CD8-positive, alpha-beta memory T cell (primary cell): ENCODE measurements around the gene TRERF1. TPM values are rescaled to one million over a fixed set of nuclear protein-coding genes. Genes with fewer than 3 reads are reported as not detected.

Experiments used
- CTCF ChIA-PET: fragments of 350-600 bp; sonication (Branson Sonifier 250); formaldehyde crosslinking; loops from one replicate; lab custom pipeline; 2021; ENCODE audit warnings: antibody characterized with exemption; lab: Charles Lee
- POLR2A ChIA-PET: fragments of 350-600 bp; sonication (Branson Sonifier 250); formaldehyde crosslinking; loops from one replicate; lab custom pipeline; 2021; ENCODE audit warnings: antibody characterized with exemption; lab: Charles Lee
- DNase-seq, 5 donors: peaks; one replicate each; pipeline versions ENCODE4 v3.0.0 to v3.0.0-alpha.2; 2020 to 2022; ENCODE audit warnings: mixed read lengths in 1 of 5
- H3K27ac ChIP-seq: one replicate; pipeline ENCODE4 v1.7.0; 2013; ENCODE audit warnings: low read depth, mild to moderate bottlenecking, low read length, moderate library complexity
- H3K27me3 ChIP-seq: 2 replicates; pipeline ENCODE4 v1.7.0; 2013; ENCODE audit warnings: low read length, mild to moderate bottlenecking; ENCODE audit not compliant: insufficient read depth, poor library complexity, severe bottlenecking
- H3K36me3 ChIP-seq: 2 replicates; pipeline ENCODE4 v1.7.0; 2013; ENCODE audit warnings: mild to moderate bottlenecking, low read length, moderate library complexity; ENCODE audit not compliant: insufficient read depth
- H3K4me1 ChIP-seq: 2 replicates; pipeline ENCODE4 v1.7.0; 2013; ENCODE audit warnings: mild to moderate bottlenecking, low read length, moderate library complexity; ENCODE audit not compliant: insufficient read depth
- H3K4me3 ChIP-seq: 2 replicates; pipeline ENCODE4 v1.7.0; 2013; ENCODE audit warnings: mild to moderate bottlenecking, low read length
- H3K9me3 ChIP-seq: 2 replicates; pipeline ENCODE4 v1.7.0; 2013; ENCODE audit warnings: mild to moderate bottlenecking, low read length
- H3K27ac Mint-ChIP-seq, 8 donors: one replicate each; pipeline ENCODE4 v1.8.0; 2020 to 2021; ENCODE audit warnings: mixed read lengths in 8 of 8, mild to moderate bottlenecking in 6 of 8, inconsistent platforms in 3 of 8, moderate library complexity in 3 of 8
- H3K27me3 Mint-ChIP-seq, 2 donors: one replicate each; pipeline ENCODE4 v1.8.0; 2020 to 2021; ENCODE audit warnings: mixed read lengths in 2 of 2, mild to moderate bottlenecking in 1 of 2, moderate library complexity in 1 of 2
- H3K36me3 Mint-ChIP-seq, 3 donors: one replicate each; pipeline ENCODE4 v1.8.0; 2020 to 2021; ENCODE audit warnings: mixed read lengths in 3 of 3, inconsistent platforms in 1 of 3, mild to moderate bottlenecking in 1 of 3
- H3K4me1 Mint-ChIP-seq, 3 donors: one replicate each; pipeline ENCODE4 v1.8.0; 2020 to 2021; ENCODE audit warnings: mixed read lengths in 3 of 3, inconsistent platforms in 1 of 3, mild to moderate bottlenecking in 1 of 3
- H3K4me3 Mint-ChIP-seq, 7 donors: one replicate each; pipeline ENCODE4 v1.8.0; 2020 to 2021; ENCODE audit warnings: mixed read lengths in 7 of 7, mild to moderate bottlenecking in 6 of 7, moderate library complexity in 4 of 7, inconsistent platforms in 2 of 7
- H3K9me3 Mint-ChIP-seq, 5 donors: one replicate each; pipeline ENCODE4 v1.8.0; 2020 to 2022; ENCODE audit warnings: mixed read lengths in 5 of 5, mild to moderate bottlenecking in 3 of 5, moderate library complexity in 2 of 5, inconsistent platforms in 1 of 5
- polyA plus RNA-seq: library from polyadenylated mRNA; unstranded; fragments of 300-500 nt; fragmentation: Illumina TruSeq; gene quantifications from one replicate; pipeline ENCODE4 v1.2.3, GENCODE V29; 2021
- total RNA-seq, 2 experiments: library from RNA; stranded (reverse); gene quantifications; one replicate each; pipeline ENCODE4 v1.2.3, GENCODE V29; 2021

TRERF1 gene
- total and polyA plus RNA-seq, 3 experiments from 2014 or later = 10.2 to 10.6 (median 10.3) TPM

DNA sequence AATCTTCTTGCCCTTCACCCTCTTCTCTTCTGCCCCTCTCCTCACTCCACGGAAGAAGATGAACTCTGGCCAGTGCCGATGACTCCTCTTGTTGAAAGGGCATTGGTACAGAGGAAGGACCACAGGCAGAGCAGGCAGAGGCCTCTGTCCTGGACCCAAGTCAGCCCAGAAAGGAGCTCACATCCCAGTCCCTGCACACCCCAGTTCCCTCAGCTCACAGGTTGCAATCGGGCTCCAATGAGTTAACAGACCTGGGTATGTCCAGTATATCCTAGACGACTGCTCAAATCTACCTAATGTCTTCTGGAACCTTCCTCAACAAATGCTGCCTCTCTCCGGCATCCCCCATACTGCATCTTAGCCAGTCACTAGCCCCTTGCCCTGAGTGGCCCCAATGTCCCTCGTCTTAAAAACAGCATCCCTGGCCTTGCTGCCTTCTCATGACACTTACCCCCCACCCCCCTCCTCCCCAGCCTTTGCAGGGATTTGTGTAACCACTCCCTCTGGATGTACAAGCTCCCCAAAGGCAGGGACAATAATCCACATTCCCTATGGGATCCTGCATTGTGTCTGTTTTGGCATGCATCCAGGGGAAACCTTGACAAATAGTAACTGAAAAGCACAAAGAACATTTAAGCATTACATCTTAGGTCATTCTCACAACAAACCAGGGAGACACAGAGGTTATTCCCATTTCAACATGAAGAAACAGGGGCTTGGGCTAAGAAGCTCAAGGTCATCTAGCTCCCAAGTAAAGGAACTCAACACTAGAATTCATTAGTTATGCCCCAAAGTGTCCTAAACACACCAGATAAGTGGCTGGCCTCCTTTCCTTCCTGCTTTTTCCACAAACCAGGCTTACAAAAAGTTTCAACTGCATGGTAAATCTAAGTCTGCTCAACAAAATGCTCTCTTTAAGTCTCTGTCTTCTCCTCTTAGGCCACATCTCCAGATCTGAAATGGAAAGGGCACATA is 45.1 kb downstream of the TRERF1 start:
- Mint-ChIP-seq H3K9me3 (no peaks in the 10 kb centered on the region), H3K4me3 (peak overlapping the region in 4 of 7 donors; percentile 9 to 64 (median 50)), H3K4me1 (peaks cover 72 to 91% (median 87%) of the 10 kb centered on the region in 3 donors), H3K27me3 (no peaks in the 10 kb centered on the region), H3K36me3 (peaks cover 0 to 12% (median 0%) of the 10 kb centered on the region in 3 donors), H3K27ac (peak overlapping the region; percentile 5 to 96 (median 77))
- no peak overlapping the region for H3K4me3 ChIP-seq
- no peaks in the 10 kb centered on the region for H3K36me3 ChIP-seq
- peaks cover 75% of the 10 kb centered on the region for H3K4me1 ChIP-seq
- H3K27me3 ChIP-seq = no peaks in the 10 kb centered on the region
- CTCF ChIA-PET = interaction anchor here (0.8 to 2.5 kb wide), 7 partner anchors 8 to 40 kb away, joined by 3 to 6 read pairs (median 3); no protein-coding TSS in a partner anchor
- H3K27ac ChIP-seq = no peak overlapping the region
- POLR2A ChIA-PET = interaction anchor here (1.3 to 1.9 kb wide), 2 partner anchors 16 to 21 kb away, joined by 4 to 7 read pairs; no protein-coding TSS in a partner anchor
- no peak for DNase-seq
- H3K9me3 ChIP-seq = no peaks in the 10 kb centered on the region

DNA sequence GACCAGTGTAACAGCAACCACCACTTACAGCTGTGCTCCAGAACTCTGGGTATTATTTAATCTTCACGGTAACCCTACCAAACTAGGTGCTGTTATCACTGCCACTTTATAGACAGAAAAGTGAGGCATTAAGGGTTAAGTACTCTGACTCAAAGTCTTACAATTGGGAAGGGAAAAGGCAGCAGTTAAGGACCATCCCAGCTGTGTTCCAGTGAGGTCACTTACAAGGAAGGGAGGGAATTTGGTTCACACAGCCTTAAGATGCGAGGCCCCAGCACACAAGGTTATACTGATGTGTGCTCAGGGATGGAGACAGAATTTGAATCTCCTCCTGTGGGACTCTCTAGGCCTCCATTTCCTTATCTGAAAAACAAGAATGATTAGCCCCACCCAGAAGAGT is 46.7 kb downstream of the TRERF1 start:
- Histone ChIP-seq H3K27me3 (no peaks in the 10 kb centered on the region), H3K9me3 (no peaks in the 10 kb centered on the region), H3K27ac (no peak overlapping the region), H3K4me3 (no peak overlapping the region), H3K36me3 (no peaks in the 10 kb centered on the region), H3K4me1 (peaks cover 67% of the 10 kb centered on the region)
- Mint-ChIP-seq H3K4me1 (peaks cover 78 to 92% (median 91%) of the 10 kb centered on the region in 3 donors), H3K36me3 (peaks cover 0 to 5% (median 0%) of the 10 kb centered on the region in 3 donors), H3K27me3 (no peaks in the 10 kb centered on the region), H3K9me3 (no peaks in the 10 kb centered on the region), H3K4me3 (peak overlapping the region in 5 of 7 donors; percentile 12 to 93 (median 56)), H3K27ac (peak overlapping the region; percentile 55 to 98 (median 92))
- ChIA-PET POLR2A (interaction anchor here (0.8 to 4.4 kb wide), 5 partner anchors 10 to 42 kb away, joined by 3 to 60 read pairs (median 4); no protein-coding TSS in a partner anchor), CTCF (interaction anchor here (1.2 to 3.4 kb wide), 5 partner anchors 10 to 39 kb away, joined by 3 to 19 read pairs (median 6); no protein-coding TSS in a partner anchor)
- no peak for DNase-seq

DNA sequence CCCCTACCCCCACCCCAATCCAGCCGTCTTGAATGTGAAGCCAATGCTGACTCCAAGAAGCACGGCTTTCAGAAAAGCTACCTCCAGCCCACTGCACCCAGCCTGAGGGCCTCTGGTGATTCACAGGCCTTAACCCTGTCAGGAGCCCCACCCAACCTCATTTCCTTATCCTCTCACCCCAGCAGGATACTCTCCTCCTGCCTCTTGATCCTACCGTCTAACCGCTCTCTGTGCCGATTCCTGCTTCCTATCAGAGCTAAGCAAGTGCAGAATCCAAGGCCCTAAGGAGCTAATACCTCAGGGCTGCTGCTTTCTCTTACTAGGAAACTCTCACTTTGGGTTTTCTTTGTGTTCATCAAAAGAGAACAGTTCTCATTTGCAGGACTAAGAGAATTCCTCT is 47.2 kb downstream of the TRERF1 start:
- H3K4me3 ChIP-seq = no peak overlapping the region
- peak overlapping the region; percentile 7 for H3K27ac ChIP-seq
- H3K36me3 Mint-ChIP-seq = peaks cover 0 to 5% (median 0%) of the 10 kb centered on the region in 3 donors
- H3K4me3 Mint-ChIP-seq = peak overlapping the region; percentile 5 to 93 (median 71)
- H3K4me1 ChIP-seq = peaks cover 65% of the 10 kb centered on the region
- no peaks in the 10 kb centered on the region for H3K9me3 Mint-ChIP-seq
- H3K4me1 Mint-ChIP-seq = peaks cover 79 to 92% (median 91%) of the 10 kb centered on the region in 3 donors
- peak overlapping the region; percentile 66 to 98 (median 94) for H3K27ac Mint-ChIP-seq
- ChIA-PET CTCF (interaction anchor here (0.7 to 3.4 kb wide), 8 partner anchors 10 to 143 kb away, joined by 3 to 19 read pairs (median 6); no protein-coding TSS in a partner anchor), POLR2A (interaction anchor here (0.8 to 4.4 kb wide), 5 partner anchors 9 to 43 kb away, joined by 3 to 60 read pairs (median 4); no protein-coding TSS in a partner anchor)
- H3K27me3 Mint-ChIP-seq = no peaks in the 10 kb centered on the region
- no peaks in the 10 kb centered on the region for H3K36me3 ChIP-seq
- DNase-seq = peak in 1 of 5 donors; percentile 63
- H3K27me3 ChIP-seq = no peaks in the 10 kb centered on the region
- H3K9me3 ChIP-seq = no peaks in the 10 kb centered on the region

DNA sequence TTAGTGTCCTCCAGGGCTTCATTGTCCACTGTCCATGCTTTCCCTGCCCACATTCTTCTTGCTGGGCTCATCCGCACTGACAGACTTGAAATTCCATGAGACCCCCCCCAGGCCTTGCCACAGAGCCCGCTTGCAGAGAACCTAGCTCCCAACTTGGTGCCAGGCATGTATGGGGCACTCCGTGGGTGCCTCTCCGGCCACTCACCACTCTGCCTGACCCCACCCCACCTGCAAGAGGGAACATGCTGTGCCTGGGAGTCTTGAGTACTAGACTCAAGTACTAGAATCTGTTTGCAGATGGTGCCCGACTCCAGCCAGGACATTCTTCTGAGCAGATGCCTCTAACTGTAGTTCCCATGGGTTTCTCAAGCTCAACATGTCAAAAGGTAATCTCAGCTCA is 47.9 kb downstream of the TRERF1 start:
- H3K9me3 Mint-ChIP-seq = no peaks in the 10 kb centered on the region
- peaks cover 0 to 8% (median under 1%) of the 10 kb centered on the region in 3 donors for H3K36me3 Mint-ChIP-seq
- Histone ChIP-seq H3K36me3 (no peaks in the 10 kb centered on the region), H3K9me3 (no peaks in the 10 kb centered on the region), H3K4me1 (peaks cover 59% of the 10 kb centered on the region), H3K4me3 (no peak overlapping the region), H3K27ac (peak overlapping the region; percentile 7), H3K27me3 (no peaks in the 10 kb centered on the region)
- H3K27ac Mint-ChIP-seq = peak overlapping the region; percentile 66 to 98 (median 94)
- peaks cover 78 to 92% (median 91%) of the 10 kb centered on the region in 3 donors for H3K4me1 Mint-ChIP-seq
- CTCF ChIA-PET = interaction anchor here (0.7 to 3.4 kb wide), 11 partner anchors 11 to 143 kb away, joined by 3 to 19 read pairs (median 6); no protein-coding TSS in a partner anchor
- peak overlapping the region in 6 of 7 donors; percentile 66 to 93 (median 74) for H3K4me3 Mint-ChIP-seq
- POLR2A ChIA-PET = interaction anchor here (0.8 to 4.4 kb wide), 3 partner anchors 12 to 43 kb away, joined by 4 to 60 read pairs (median 5); no protein-coding TSS in a partner anchor
- no peaks in the 10 kb centered on the region for H3K27me3 Mint-ChIP-seq
- no peak for DNase-seq

DNA sequence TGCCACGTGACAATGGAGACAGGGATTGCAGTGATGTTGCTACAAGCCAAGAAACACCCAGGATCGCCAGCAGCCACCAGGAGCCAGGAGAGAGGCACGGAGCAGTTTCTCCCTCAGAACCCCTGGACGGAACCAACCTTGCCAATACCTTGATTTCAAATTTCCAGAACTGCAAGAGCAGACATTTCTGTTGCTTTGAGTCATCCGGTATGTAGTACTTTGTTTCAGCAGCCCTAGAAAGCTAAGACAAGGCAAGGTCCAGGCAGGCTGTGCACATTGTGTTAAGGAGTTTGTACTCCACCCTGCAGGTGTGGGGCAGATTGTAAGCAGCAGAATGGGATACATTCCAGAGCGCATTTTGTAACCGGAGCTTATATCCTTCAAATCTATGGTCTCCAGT is 48.3 kb downstream of the TRERF1 start:
- Histone ChIP-seq H3K4me1 (peaks cover 61% of the 10 kb centered on the region), H3K4me3 (no peak overlapping the region), H3K27ac (no peak overlapping the region), H3K36me3 (no peaks in the 10 kb centered on the region), H3K9me3 (no peaks in the 10 kb centered on the region), H3K27me3 (no peaks in the 10 kb centered on the region)
- Mint-ChIP-seq H3K4me3 (peak overlapping the region in 6 of 7 donors; percentile 66 to 89 (median 74)), H3K36me3 (peaks cover 0 to 9% (median 4%) of the 10 kb centered on the region in 3 donors), H3K27me3 (no peaks in the 10 kb centered on the region), H3K4me1 (peaks cover 79 to 95% (median 94%) of the 10 kb centered on the region in 3 donors), H3K27ac (peak overlapping the region; percentile 66 to 98 (median 91)), H3K9me3 (no peaks in the 10 kb centered on the region)
- CTCF ChIA-PET = interaction anchor here (1.1 to 3.4 kb wide), 9 partner anchors 8 to 144 kb away, joined by 3 to 19 read pairs (median 6); no protein-coding TSS in a partner anchor
- POLR2A ChIA-PET = interaction anchor here (0.7 to 4.4 kb wide), 3 partner anchors 12 to 49 kb away, joined by 3 to 60 read pairs (median 5); no protein-coding TSS in a partner anchor
- no peak for DNase-seq

DNA sequence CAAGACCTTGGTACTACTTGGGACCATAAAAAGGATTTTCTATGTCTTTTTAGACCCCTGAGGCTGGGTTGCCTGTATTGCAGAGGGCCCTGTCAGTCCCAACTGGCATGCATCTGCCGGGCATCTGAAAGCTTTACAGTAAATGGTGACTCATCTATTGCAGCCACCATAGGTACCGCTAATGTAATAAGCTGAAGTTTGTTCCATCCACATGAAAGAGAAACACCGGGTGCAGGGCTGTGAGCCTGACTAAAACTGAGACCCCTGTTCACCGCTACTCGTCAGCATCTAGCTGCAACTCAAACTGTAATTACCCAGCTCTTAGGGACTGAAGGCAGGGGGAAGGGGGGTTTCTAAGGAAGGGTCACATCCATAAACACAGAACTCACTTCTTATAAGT is 49.5 kb downstream of the TRERF1 start:
- H3K9me3 ChIP-seq = no peaks in the 10 kb centered on the region
- H3K27ac ChIP-seq = no peak overlapping the region
- peak in 4 of 5 donors; percentile 10 to 75 (median 23) for DNase-seq
- Mint-ChIP-seq H3K27ac (peak overlapping the region; percentile 66 to 98 (median 90)), H3K9me3 (no peaks in the 10 kb centered on the region), H3K27me3 (no peaks in the 10 kb centered on the region), H3K4me3 (peak overlapping the region; percentile 22 to 89 (median 74)), H3K4me1 (peaks cover 79 to 99% (median 98%) of the 10 kb centered on the region in 3 donors), H3K36me3 (peaks cover 0 to 10% (median 5%) of the 10 kb centered on the region in 3 donors)
- H3K27me3 ChIP-seq = no peaks in the 10 kb centered on the region
- ChIA-PET CTCF (interaction anchor here (1.0 to 3.4 kb wide), 8 partner anchors 9 to 146 kb away, joined by 3 to 19 read pairs (median 5); no protein-coding TSS in a partner anchor), POLR2A (interaction anchor here (0.7 to 4.4 kb wide), 2 partner anchors 12 to 42 kb away, joined by 3 to 60 read pairs; no protein-coding TSS in a partner anchor)
- H3K36me3 ChIP-seq = no peaks in the 10 kb centered on the region
- no peak overlapping the region for H3K4me3 ChIP-seq
- peaks cover 56% of the 10 kb centered on the region for H3K4me1 ChIP-seq

DNA sequence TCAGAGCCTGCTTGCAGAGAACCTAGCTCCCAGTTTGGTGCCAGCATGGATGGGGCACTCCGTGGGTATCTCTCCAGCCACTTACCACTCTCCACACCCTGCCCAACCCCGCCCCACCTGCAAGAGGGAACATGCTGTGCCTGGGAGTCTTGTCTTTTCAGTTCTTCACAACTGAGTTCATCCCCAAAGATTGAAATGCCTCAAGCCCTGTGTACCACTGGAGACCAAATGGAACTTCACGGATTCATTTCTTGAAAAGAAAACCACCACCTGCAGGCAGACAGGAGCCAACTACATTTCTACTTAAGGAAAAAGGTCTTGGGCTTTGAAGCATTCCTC is 50.1 kb downstream of the TRERF1 start:
- H3K4me1 Mint-ChIP-seq = peaks cover 78 to 99% (median 98%) of the 10 kb centered on the region in 3 donors
- no peaks in the 10 kb centered on the region for H3K36me3 ChIP-seq
- peaks cover 0 to 6% (median 5%) of the 10 kb centered on the region in 3 donors for H3K36me3 Mint-ChIP-seq
- no peaks in the 10 kb centered on the region for H3K9me3 Mint-ChIP-seq
- H3K4me3 ChIP-seq = no peak overlapping the region
- no peaks in the 10 kb centered on the region for H3K9me3 ChIP-seq
- H3K4me1 ChIP-seq = peaks cover 56% of the 10 kb centered on the region
- no peaks in the 10 kb centered on the region for H3K27me3 Mint-ChIP-seq
- no peaks in the 10 kb centered on the region for H3K27me3 ChIP-seq
- CTCF ChIA-PET = interaction anchor here (1.0 to 3.4 kb wide), 3 partner anchors 26 to 147 kb away, joined by 3 to 19 read pairs (median 11); no protein-coding TSS in a partner anchor
- POLR2A ChIA-PET = interaction anchor here (0.7 to 4.4 kb wide), 2 partner anchors 12 to 41 kb away, joined by 3 to 60 read pairs; no protein-coding TSS in a partner anchor
- H3K27ac Mint-ChIP-seq = peak overlapping the region in 6 of 8 donors; percentile 32 to 94 (median 69)
- no peak for DNase-seq
- H3K4me3 Mint-ChIP-seq = peak overlapping the region in 4 of 7 donors; percentile 21 to 89 (median 28)
- H3K27ac ChIP-seq = no peak overlapping the region
